ENCODE measurements around the gene TMEM94.

TMEM94 gene

GRCh38 chr17:75498039-75498725 is 41.7 kb downstream of the TMEM94 start:
- no peak for DNase-seq (ENCODE audit: low spot score)

GRCh38 chr17:75498726-75499213 is 42.3 kb downstream of the TMEM94 start:
- DNase-seq (ENCODE audit: low spot score) = no peak

- DNase-seq (ENCODE audit: low spot score) = no peak
These were observed 43.0 kb downstream of the TMEM94 start for GRCh38 chr17:75499313-75500022.

GRCh38 chr17:75500419-75501216 is 44.2 kb downstream of the TMEM94 start:
- no peak for DNase-seq (ENCODE audit: low spot score)

GRCh38 chr17:75501378-75502071 is 45.1 kb downstream of the TMEM94 start:
- DNase-seq (ENCODE audit: low spot score) = no peak

GRCh38 chr17:75502072-75502720 is 45.8 kb downstream of the TMEM94 start:
- DNase-seq (ENCODE audit: low spot score) = no peak

GRCh38 chr17:75502721-75503329 is 46.4 kb downstream of the TMEM94 start:
- no peak for DNase-seq (ENCODE audit: low spot score)

- no peak for DNase-seq (ENCODE audit: low spot score)
These were observed 47.0 kb downstream of the TMEM94 start for GRCh38 chr17:75503337-75503950.

- no peak for DNase-seq (ENCODE audit: low spot score)
These were observed 47.5 kb downstream of the TMEM94 start for GRCh38 chr17:75503976-75504346.

- DNase-seq (ENCODE audit: low spot score) = peak; percentile 29
These were observed 48.1 kb downstream of the TMEM94 start for GRCh38 chr17:75504347-75505151.

- DNase-seq (ENCODE audit: low spot score) = no peak
These were observed 48.6 kb downstream of the TMEM94 start for GRCh38 chr17:75505152-75505409.

- DNase-seq (ENCODE audit: low spot score) = no peak
These were observed 49.2 kb downstream of the TMEM94 start for GRCh38 chr17:75505640-75506039.

- no peak for DNase-seq (ENCODE audit: low spot score)
These were observed 49.7 kb downstream of the TMEM94 start for GRCh38 chr17:75506134-75506533.

GRCh38 chr17:75506888-75507287 is 50.5 kb downstream of the TMEM94 start:
- DNase-seq (ENCODE audit: low spot score) = no peak

- no peak for DNase-seq (ENCODE audit: low spot score)
These were observed 51.6 kb downstream of the TMEM94 start for GRCh38 chr17:75507733-75508719.

- no peak for DNase-seq (ENCODE audit: low spot score)
These were observed 52.5 kb downstream of the TMEM94 start for GRCh38 chr17:75508931-75509361.

GRCh38 chr17:75509528-75510258 is 53.3 kb downstream of the TMEM94 start:
- DNase-seq (ENCODE audit: low spot score) = no peak

- DNase-seq (ENCODE audit: low spot score) = no peak
These were observed 54.8 kb downstream of the TMEM94 start for GRCh38 chr17:75511270-75511609.
